RWPE1 (cell line): ENCODE measurements around the gene ALKBH8.

Experiments used
- CTCF ChIA-PET: fragments of 350-600 bp; sonication (Branson Sonifier 250); formaldehyde crosslinking; extraction: SDS; loops from one replicate; lab custom pipeline; 2021; lab: Yijun Ruan, JAX
- POLR2A ChIA-PET: fragments of 400-600 bp; formaldehyde crosslinking; extraction: SDS; loops from one replicate; lab custom pipeline; 2020; ENCODE audit warnings: antibody characterized with exemption; ENCODE audit not compliant: low non-redundant PET; lab: Yijun Ruan, JAX
- DNase-seq: peaks from one replicate; pipeline ENCODE4 v3.0.0; 2012; ENCODE audit warnings: low spot score
- H3K27ac ChIP-seq: fragments of 450-650 bp; 2 replicates; pipeline ENCODE4 v1.5.1; 2017
- CTCF ChIP-seq: fragments of 450-650 bp; conservative IDR thresholded peaks from 2 replicates; pipeline ENCODE4 v1.5.1; 2017; ENCODE audit warnings: low read depth, mild to moderate bottlenecking

The ALKBH8 gene

DNA sequence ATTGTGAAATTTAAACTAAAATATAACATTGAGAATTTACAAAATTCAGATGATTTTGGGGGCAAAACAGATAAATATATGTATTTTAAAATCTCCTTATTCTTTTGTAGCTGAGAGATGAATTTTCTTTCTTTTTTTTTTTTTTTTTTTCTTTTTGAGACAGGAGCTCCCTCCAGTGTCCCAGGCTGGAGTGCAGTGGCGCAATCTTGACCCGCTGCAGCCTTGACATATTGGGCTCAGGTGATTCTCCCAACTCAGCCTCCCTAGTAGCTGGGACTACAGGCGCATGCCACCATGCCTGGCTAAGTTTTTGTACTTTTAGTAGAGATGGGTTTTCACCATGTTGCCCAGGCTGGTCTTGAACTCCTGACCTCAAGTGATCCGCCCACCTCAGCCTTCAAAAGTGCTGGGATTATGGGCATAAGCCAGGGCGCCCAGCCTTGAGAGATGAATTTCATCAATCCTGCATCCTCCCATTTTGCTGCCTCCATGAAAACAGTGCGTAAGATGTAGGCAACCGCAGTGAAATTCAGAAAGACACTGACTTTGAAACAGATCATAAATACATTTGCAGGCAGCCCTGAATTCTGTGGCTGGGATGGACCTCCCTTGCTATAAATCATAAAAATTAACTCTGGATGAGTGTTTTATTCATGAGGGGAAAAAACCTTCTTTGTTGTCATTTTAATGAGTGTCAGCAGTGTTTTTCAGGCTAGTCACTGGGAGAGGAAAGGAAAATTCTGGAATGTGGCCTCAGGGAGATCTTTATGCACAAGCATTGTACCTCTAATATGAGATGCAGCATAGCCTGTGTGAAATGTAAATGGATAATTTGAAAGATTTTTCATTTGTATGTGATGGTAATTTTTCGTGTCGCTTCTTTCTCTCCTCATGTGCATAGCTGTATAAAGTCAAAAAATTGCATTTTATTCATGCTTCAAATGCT, 39.8 kb upstream of the ALKBH8 start:
- no peak overlapping the region for H3K27ac ChIP-seq
- POLR2A ChIA-PET = no interaction called here
- no peak for DNase-seq
- CTCF ChIA-PET = interaction anchor here (0.7 to 1.1 kb wide), 2 partner anchors 10 to 165 kb away, joined by 3 to 4 read pairs; no protein-coding TSS in a partner anchor
- no peak for TF ChIP-seq CTCF

- H3K27ac ChIP-seq = no peak overlapping the region
- DNase-seq = no peak
- TF ChIP-seq CTCF = no peak
- CTCF ChIA-PET = no interaction called here
- POLR2A ChIA-PET = no interaction called here
These were observed 32.9 kb upstream of the ALKBH8 start for GRCh38 chr11:107598225-107599139.

DNA sequence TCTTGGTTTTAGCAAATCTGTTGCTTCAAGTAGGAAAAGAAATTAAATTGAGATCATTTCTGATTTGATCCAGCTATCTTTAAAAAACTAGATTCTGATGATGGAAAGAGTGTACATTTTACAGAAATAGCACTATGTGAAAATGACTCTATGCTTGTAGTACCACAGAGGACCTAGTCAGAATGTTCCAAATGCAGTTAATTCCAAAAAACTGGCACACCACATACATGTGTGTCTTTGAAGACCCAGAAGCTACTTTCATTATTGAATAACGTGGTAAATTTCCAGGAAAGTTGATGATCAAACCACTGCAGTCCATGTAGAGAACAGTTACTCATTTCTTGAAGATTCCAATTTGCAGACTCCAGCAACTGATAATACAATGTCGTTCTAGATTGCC, 29.2 kb upstream of the ALKBH8 start:
- TF ChIP-seq CTCF = no peak
- ChIA-PET CTCF (interaction anchor here (0.8 kb wide), 1 partner anchor 19 kb away, joined by 4 read pairs; no protein-coding TSS in a partner anchor), POLR2A (no interaction called here)
- H3K27ac ChIP-seq = no peak overlapping the region
- DNase-seq = no peak

GRCh38 chr11:107593951-107594350, 28.4 kb upstream of the ALKBH8 start:
- H3K27ac ChIP-seq = no peak overlapping the region
- ChIA-PET POLR2A (no interaction called here), CTCF (no interaction called here)
- TF ChIP-seq CTCF = no peak
- DNase-seq = no peak

- no peak for DNase-seq
- CTCF ChIA-PET = interaction anchor here (0.5 kb wide), 1 partner anchor 94 kb away, joined by 4 read pairs; no protein-coding TSS in a partner anchor
These were observed 27.3 kb upstream of the ALKBH8 start for GRCh38 chr11:107592813-107593212.

More at GRCh38 chr11:107592813-107593212, 27.3 kb upstream of the ALKBH8 start:
- POLR2A ChIA-PET = no interaction called here
- no peak for TF ChIP-seq CTCF
- H3K27ac ChIP-seq = no peak overlapping the region
